ENCODE results near the gene PAXIP1. TPM values are rescaled to one million over a fixed set of nuclear protein-coding genes. Genes with fewer than 3 reads are reported as not detected.

The PAXIP1 gene
- total RNA-seq, 6 experiments from 2014 or later = 5.2 to 9.3 (median 7.4) TPM

- DNase-seq = no peak
- Mint-ChIP-seq H3K27me3 (ENCODE audit: insufficient read depth) (peaks cover 21% of the 10 kb centered on the region), H3K9me3 (peaks cover 10% of the 10 kb centered on the region), H3K4me1 (ENCODE audit: low read depth) (peaks cover 6% of the 10 kb centered on the region; the same call in 1 of the 2 replicates), H3K4me3 (no peak overlapping the region), H3K36me3 (ENCODE audit: low read depth) (peaks cover 6% of the 10 kb centered on the region; the same call in 1 of the 2 replicates), H3K27ac (no peak overlapping the region)
- TF ChIP-seq CTCF (IDR thresholded peaks at IDR 0.05) = no peak
Measured at GRCh38 chr7:154909241-154910105, 93.5 kb downstream of the PAXIP1 start.

GRCh38 chr7:154907651-154908620 is 95.0 kb downstream of the PAXIP1 start:
- Mint-ChIP-seq H3K4me3 (no peak overlapping the region), H3K36me3 (ENCODE audit: low read depth) (peaks cover 6% of the 10 kb centered on the region; the same call in 1 of the 2 replicates), H3K27me3 (ENCODE audit: insufficient read depth) (peaks cover 21% of the 10 kb centered on the region), H3K4me1 (ENCODE audit: low read depth) (no peaks in the 10 kb centered on the region), H3K9me3 (peaks cover 10% of the 10 kb centered on the region), H3K27ac (no peak overlapping the region)
- TF ChIP-seq CTCF (IDR thresholded peaks at IDR 0.05) = no peak
- DNase-seq = no peak

DNA sequence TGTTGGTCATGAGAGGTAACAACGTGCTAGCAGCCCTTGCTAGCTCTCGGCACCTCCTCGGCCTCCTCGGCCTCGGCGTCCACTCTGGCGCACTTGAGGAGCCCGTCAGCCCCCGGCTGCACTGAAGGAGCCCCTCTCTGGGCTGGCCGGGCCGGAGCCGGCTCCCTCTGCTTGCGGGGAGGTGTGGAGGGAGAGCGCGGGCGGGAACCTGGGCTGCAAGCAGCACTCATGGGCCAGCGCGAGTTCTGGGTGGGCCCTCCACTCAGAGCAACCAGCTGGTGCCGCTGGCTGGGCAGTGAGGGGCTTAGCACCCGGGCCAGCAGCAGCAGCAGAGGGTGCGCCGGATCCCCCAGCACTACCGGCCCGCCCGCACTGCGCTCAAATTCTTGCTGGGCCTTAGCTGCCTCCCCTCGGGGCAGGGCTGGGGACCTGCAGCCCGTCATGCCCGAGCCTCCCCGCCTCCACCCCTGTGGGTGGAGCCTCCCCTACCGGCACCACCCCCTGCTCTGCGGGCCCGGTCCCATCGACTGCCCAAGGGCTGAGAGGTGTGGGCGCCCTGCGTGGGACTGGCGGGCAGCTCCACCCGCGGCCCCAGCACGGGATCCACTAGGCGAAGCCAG is 96.1 kb downstream of the PAXIP1 start:
- peaks cover 6% of the 10 kb centered on the region; the same call in 1 of the 2 replicates for H3K36me3 Mint-ChIP-seq (ENCODE audit: low read depth)
- peaks cover 10% of the 10 kb centered on the region for H3K9me3 Mint-ChIP-seq
- H3K27ac Mint-ChIP-seq = no peak overlapping the region
- no peak for TF ChIP-seq CTCF (IDR thresholded peaks at IDR 0.05)
- H3K27me3 Mint-ChIP-seq (ENCODE audit: insufficient read depth) = peaks cover 18% of the 10 kb centered on the region
- no peak overlapping the region for H3K4me3 Mint-ChIP-seq
- H3K4me1 Mint-ChIP-seq (ENCODE audit: low read depth) = no peaks in the 10 kb centered on the region
- DNase-seq = no peak

GRCh38 chr7:154906201-154906600 is 96.7 kb downstream of the PAXIP1 start:
- Mint-ChIP-seq H3K27me3 (ENCODE audit: insufficient read depth) (peaks cover 18% of the 10 kb centered on the region), H3K4me1 (ENCODE audit: low read depth) (no peaks in the 10 kb centered on the region), H3K4me3 (no peak overlapping the region), H3K36me3 (ENCODE audit: low read depth) (peaks cover 2% of the 10 kb centered on the region; the same call in 1 of the 2 replicates), H3K27ac (no peak overlapping the region), H3K9me3 (peaks cover 6% of the 10 kb centered on the region)
- DNase-seq = no peak
- no peak for TF ChIP-seq CTCF (IDR thresholded peaks at IDR 0.05)

DNA sequence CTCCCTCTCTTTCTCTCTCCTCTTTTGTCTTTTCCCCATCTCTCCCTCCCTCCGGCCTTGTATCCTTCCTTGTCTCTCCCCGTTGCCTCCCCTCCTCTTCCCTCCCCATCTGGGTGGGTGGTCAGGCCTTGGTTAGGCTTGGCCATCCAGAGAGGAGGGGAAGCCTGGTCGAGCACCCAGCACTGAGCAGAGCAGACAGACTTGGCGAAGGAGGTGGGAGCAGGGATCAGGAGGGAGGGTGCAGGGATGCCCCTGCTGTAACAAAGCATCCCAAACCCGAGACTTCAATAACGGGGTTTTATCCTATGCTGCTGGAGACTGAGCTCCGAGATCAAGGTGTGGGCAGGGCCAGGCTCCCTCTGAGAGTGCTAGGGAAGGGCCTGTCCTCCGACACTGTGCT is 97.3 kb downstream of the PAXIP1 start:
- H3K9me3 Mint-ChIP-seq = peaks cover under 1% of the 10 kb centered on the region; the same call in 1 of the 2 replicates
- H3K4me3 Mint-ChIP-seq = no peak overlapping the region
- H3K27ac Mint-ChIP-seq = no peak overlapping the region

More for the DNA sequence above, 97.3 kb downstream of the PAXIP1 start:
- no peaks in the 10 kb centered on the region for H3K36me3 Mint-ChIP-seq (ENCODE audit: low read depth)
- TF ChIP-seq CTCF (IDR thresholded peaks at IDR 0.05) = no peak
- H3K27me3 Mint-ChIP-seq (ENCODE audit: insufficient read depth) = peaks cover 14% of the 10 kb centered on the region
- H3K4me1 Mint-ChIP-seq (ENCODE audit: low read depth) = no peaks in the 10 kb centered on the region
- no peak for DNase-seq
